Neural cell (in vitro differentiated cells): ENCODE results near the gene TMPRSS6. TPM values are rescaled to one million over a fixed set of nuclear protein-coding genes. Genes with fewer than 3 reads are reported as not detected.

ENCODE experiments used
- H2AFZ ChIP-seq: fragments of 200-600, 300-800 bp; sonication (generic), shearing (Covaris generic); 2 replicates; pipeline ENCODE4 v1.6.0; 2014; ENCODE audit warnings: low read depth, mild to moderate bottlenecking, antibody characterized with exemption, low read length, moderate library complexity
- H3F3A ChIP-seq: fragments of 200-600 bp; shearing (Covaris generic); 2 replicates; pipeline ENCODE4 v1.6.1; 2016; ENCODE audit warnings: mild to moderate bottlenecking, moderate library complexity, mixed read lengths, antibody characterized with exemption, low read length; ENCODE audit not compliant: insufficient read depth, poor library complexity, severe bottlenecking
- H3K27ac ChIP-seq: fragments of 200-600, 300-800 bp; sonication (generic), shearing (Covaris generic); 2 replicates; pipeline ENCODE4 v1.5.1; 2014; ENCODE audit warnings: mild to moderate bottlenecking, low read length, moderate library complexity
- H3K27me3 ChIP-seq: fragments of 300-800, 200-600 bp; sonication (generic), shearing (Covaris generic); 2 replicates; pipeline ENCODE4 v1.6.0; 2014; ENCODE audit warnings: mild to moderate bottlenecking, low read depth, low read length, moderate library complexity; ENCODE audit not compliant: insufficient read depth
- H3K36me3 ChIP-seq: fragments of 300-800, 200-600 bp; sonication (generic), shearing (Covaris generic); 2 replicates; pipeline ENCODE4 v1.5.1; 2014; ENCODE audit warnings: mild to moderate bottlenecking, antibody characterized with exemption, low read length, moderate library complexity; ENCODE audit not compliant: insufficient read depth
- H3K4me2 ChIP-seq: fragments of 300-800, 200-600 bp; sonication (generic), shearing (Covaris generic); 2 replicates; pipeline ENCODE4 v1.6.0; 2014; ENCODE audit warnings: mild to moderate bottlenecking, low read length
- H3K4me3 ChIP-seq: fragments of 300-800, 200-600 bp; sonication (generic), shearing (Covaris generic); 2 replicates; pipeline ENCODE4 v1.5.1; 2014; ENCODE audit warnings: mild to moderate bottlenecking, low read length, moderate library complexity
- H3K79me2 ChIP-seq: fragments of 200-600 bp; shearing (Covaris generic); replicated peaks from 2 replicates; pipeline ENCODE4 v1.6.0; 2014; ENCODE audit warnings: mild to moderate bottlenecking, low read length, moderate library complexity; ENCODE audit not compliant: insufficient read depth
- H3K9ac ChIP-seq: fragments of 300-800, 200-600 bp; sonication (generic), shearing (Covaris generic); 2 replicates; pipeline ENCODE4 v1.6.1; 2016; ENCODE audit warnings: mild to moderate bottlenecking, low read length, mixed read lengths
- H3K9me2 ChIP-seq: fragments of 200-600 bp; shearing (Covaris generic); 2 replicates; pipeline ENCODE4 v1.6.1; 2016; ENCODE audit warnings: mild to moderate bottlenecking, low read length, mixed read lengths; ENCODE audit not compliant: insufficient read depth
- H3K9me3 ChIP-seq: fragments of 200-600, 300-800 bp; sonication (generic), shearing (Covaris generic); 2 replicates; pipeline ENCODE4 v1.6.1; 2016; ENCODE audit warnings: mild to moderate bottlenecking, mixed run types, low read length, moderate library complexity, mixed read lengths
- H4K20me1 ChIP-seq: fragments of 200-600 bp; shearing (Covaris generic); 2 replicates; pipeline ENCODE4 v1.6.1; 2016; ENCODE audit warnings: mild to moderate bottlenecking, mixed run types; ENCODE audit not compliant: insufficient read depth
- CTCF ChIP-seq: fragments of 450-650 bp; IDR thresholded peaks from 2 replicates; pipeline ENCODE4 v1.5.1; 2014; ENCODE audit warnings: antibody characterized with exemption, mild to moderate bottlenecking, moderate library complexity; ENCODE audit not compliant: poor library complexity, severe bottlenecking
- EP300 ChIP-seq: fragments of 450-650 bp; conservative IDR thresholded peaks from 2 replicates; pipeline ENCODE4 v1.6.1; 2014; ENCODE audit warnings: antibody characterized with exemption, mild to moderate bottlenecking, moderate library complexity; ENCODE audit not compliant: poor library complexity, severe bottlenecking
- EZH2 ChIP-seq: fragments of 200-600, 300-800 bp; shearing (Covaris generic), sonication (generic); IDR thresholded peaks from 2 replicates; pipeline ENCODE4 v1.6.1; 2014; ENCODE audit warnings: antibody characterized with exemption, low read length, borderline replicate concordance, mild to moderate bottlenecking; ENCODE audit not compliant: insufficient read depth, poor library complexity, severe bottlenecking
- MXI1 ChIP-seq: fragments of 450-650 bp; conservative IDR thresholded peaks from 2 replicates; pipeline ENCODE4 v1.6.1; 2014; ENCODE audit warnings: antibody characterized with exemption, mild to moderate bottlenecking; ENCODE audit not compliant: poor library complexity, severe bottlenecking
- POLR2AphosphoS5 ChIP-seq: IDR thresholded peaks from 2 replicates; pipeline ENCODE4 v1.6.1; 2012
- RAD21 ChIP-seq: fragments of 450-650 bp; conservative IDR thresholded peaks from 2 replicates; pipeline ENCODE4 v1.6.1; 2014; ENCODE audit warnings: antibody characterized with exemption, mild to moderate bottlenecking, moderate library complexity
- REST ChIP-seq: IDR thresholded peaks from 2 replicates; pipeline ENCODE4 v1.6.1; 2012; ENCODE audit warnings: borderline replicate concordance
- SMC3 ChIP-seq: fragments of 450-650 bp; conservative IDR thresholded peaks from 2 replicates; pipeline ENCODE4 v1.6.1; 2014; ENCODE audit warnings: antibody characterized with exemption, mild to moderate bottlenecking, moderate library complexity; ENCODE audit not compliant: poor library complexity
- TAF1 ChIP-seq: IDR thresholded peaks from 2 replicates; pipeline ENCODE4 v1.6.1; 2012; ENCODE audit warnings: low read depth
- polyA plus RNA-seq: library from polyadenylated mRNA; depleted of rRNA; stranded (reverse); fragments of >200 nt; gene quantifications from 2 replicates; pipeline ENCODE4 v1.2.3, GENCODE V29; 2014

Gene TMPRSS6
- polyA plus RNA-seq, 1 donor from 2014 or later = not detected

GRCh38 chr22:37033605-37034430 is 75.7 kb downstream of the TMPRSS6 start:
- no peaks in the 10 kb centered on the region for H3K79me2 ChIP-seq
- H3K4me2 ChIP-seq = no peak overlapping the region
- H3K9me3 ChIP-seq = no peaks in the 10 kb centered on the region
- no peaks in the 10 kb centered on the region for H4K20me1 ChIP-seq
- H3F3A ChIP-seq = no peaks in the 10 kb centered on the region
- H3K36me3 ChIP-seq = no peaks in the 10 kb centered on the region
- H3K27ac ChIP-seq = no peak overlapping the region
- no peaks in the 10 kb centered on the region for H3K27me3 ChIP-seq
- no peak overlapping the region for H2AFZ ChIP-seq
- no peaks in the 10 kb centered on the region for H3K9me2 ChIP-seq
- H3K9ac ChIP-seq = no peak overlapping the region
- no peak overlapping the region for H3K4me3 ChIP-seq
- TF ChIP-seq MXI1 = no peak
- no peak for TF ChIP-seq EP300
- TF ChIP-seq TAF1 = no peak
- no peak for TF ChIP-seq POLR2AphosphoS5

GRCh38 chr22:37032535-37033460 is 76.7 kb downstream of the TMPRSS6 start:
- H3K27ac ChIP-seq = no peak overlapping the region
- no peak overlapping the region for H2AFZ ChIP-seq
- no peak for TF ChIP-seq MXI1
- TF ChIP-seq REST = no peak
- TF ChIP-seq EP300 = no peak
- TF ChIP-seq TAF1 = no peak
- TF ChIP-seq RAD21 = no peak
- no peak for TF ChIP-seq POLR2AphosphoS5
- no peak overlapping the region for H3K4me2 ChIP-seq
- H3K36me3 ChIP-seq = no peaks in the 10 kb centered on the region
- no peaks in the 10 kb centered on the region for H3K9me3 ChIP-seq
- no peaks in the 10 kb centered on the region for H4K20me1 ChIP-seq
- no peak overlapping the region for H3K9ac ChIP-seq
- no peak overlapping the region for H3K4me3 ChIP-seq
- no peaks in the 10 kb centered on the region for H3K9me2 ChIP-seq
- H3F3A ChIP-seq = no peaks in the 10 kb centered on the region
- no peaks in the 10 kb centered on the region for H3K79me2 ChIP-seq
- no peaks in the 10 kb centered on the region for H3K27me3 ChIP-seq

- Histone ChIP-seq H3K4me3 (no peak overlapping the region), H3K9me3 (no peaks in the 10 kb centered on the region)
- TF ChIP-seq EP300 (no peak), SMC3 (no peak), TAF1 (no peak), CTCF (no peak), RAD21 (no peak), POLR2AphosphoS5 (no peak), REST (no peak), MXI1 (no peak), EZH2 (no peak)
Observed at GRCh38 chr22:37032134-37032534, 77.4 kb downstream of the TMPRSS6 start.

More at GRCh38 chr22:37032134-37032534, 77.4 kb downstream of the TMPRSS6 start:
- Histone ChIP-seq H3K27me3 (no peaks in the 10 kb centered on the region), H3K36me3 (no peaks in the 10 kb centered on the region), H3K79me2 (no peaks in the 10 kb centered on the region), H3K9me2 (no peaks in the 10 kb centered on the region), H4K20me1 (no peaks in the 10 kb centered on the region), H3K27ac (no peak overlapping the region), H3F3A (no peaks in the 10 kb centered on the region), H3K4me2 (no peak overlapping the region), H3K9ac (no peak overlapping the region), H2AFZ (no peak overlapping the region)
